GDM1 (cell line): ENCODE measurements around the gene PEX5L.
"Not testable (repeated sequence)": the region's sequence is repeated elsewhere in the genome, so short reads cannot be mapped to it uniquely, and the experiment has no call there.

Experiments
- DNase-seq: peaks from one replicate; lab custom pipeline; 2025; lab: John Stamatoyannopoulos, UW

PEX5L gene

GRCh38 chr3:180008318-180008717 is 28.4 kb downstream of the PEX5L start:
- DNase-seq, result not testable (repeated sequence)

GRCh38 chr3:180004542-180004941 is 32.2 kb downstream of the PEX5L start:
- no peak for DNase-seq

GRCh38 chr3:180002006-180002405 is 34.7 kb downstream of the PEX5L start:
- DNase-seq, result no peak

DNA sequence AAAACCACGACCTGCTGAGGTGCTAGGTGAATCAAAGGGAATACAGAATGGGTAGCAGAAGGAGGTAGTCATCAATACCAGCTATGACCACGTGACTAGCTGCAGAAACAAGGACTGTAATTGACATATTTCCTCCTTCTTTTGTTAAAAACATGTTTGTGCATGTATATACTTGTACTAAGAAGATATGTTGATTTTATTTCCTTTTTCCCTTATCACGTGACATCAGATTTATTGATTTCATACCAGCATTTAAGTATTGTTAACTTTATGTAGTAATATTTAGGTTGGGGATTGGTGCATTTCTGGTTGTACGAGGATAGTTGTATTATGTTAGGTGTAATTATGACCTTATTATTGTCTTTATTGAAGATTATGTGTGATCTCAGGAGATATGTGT is 36.2 kb downstream of the PEX5L start:
- DNase-seq, result no peak

GRCh38 chr3:179995406-179995805 is 41.3 kb downstream of the PEX5L start:
- DNase-seq, result no peak

- no peak for DNase-seq
These were observed 44.9 kb downstream of the PEX5L start for GRCh38 chr3:179991883-179992282.

DNA sequence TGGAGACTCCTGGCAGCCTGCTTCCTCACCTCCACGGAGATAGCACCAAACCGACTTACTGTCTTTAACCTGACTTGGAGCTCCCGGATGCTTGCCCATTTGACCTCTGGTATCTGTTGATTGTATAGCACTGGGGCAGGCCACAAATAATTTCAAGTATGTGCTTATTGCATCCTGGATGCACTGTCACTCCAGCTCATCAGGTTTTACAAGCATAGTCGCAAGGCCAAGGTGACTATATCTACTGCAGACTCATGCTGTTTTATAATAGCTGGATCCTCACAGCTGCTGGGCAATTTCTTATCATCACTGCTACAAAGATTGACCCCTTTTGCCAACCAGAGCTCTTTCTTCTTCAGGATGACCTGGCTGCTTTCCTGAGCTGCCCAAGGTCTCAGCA is 45.6 kb downstream of the PEX5L start:
- no peak for DNase-seq

GRCh38 chr3:179981646-179982045 is 55.1 kb downstream of the PEX5L start:
- DNase-seq, result no peak

DNA sequence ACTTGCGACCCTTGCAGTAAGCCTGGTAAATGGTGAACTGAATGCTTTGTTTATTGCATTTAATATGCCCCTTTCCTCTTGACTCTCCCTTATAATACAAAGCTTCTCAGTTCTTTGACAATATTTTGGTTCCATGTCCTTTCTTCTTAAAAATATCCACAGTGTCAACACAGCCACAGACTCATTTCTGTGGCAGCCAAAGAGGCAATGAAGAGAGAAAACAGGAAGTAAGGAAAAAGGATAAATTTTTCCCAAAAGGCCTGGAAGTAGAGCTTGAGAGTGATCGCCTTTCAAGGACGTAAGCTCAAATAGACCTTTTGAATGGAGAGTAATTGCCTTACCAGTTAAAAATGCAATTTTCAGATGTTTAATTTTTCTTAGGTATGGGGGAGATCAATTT is 59.4 kb downstream of the PEX5L start:
- no peak for DNase-seq

DNA sequence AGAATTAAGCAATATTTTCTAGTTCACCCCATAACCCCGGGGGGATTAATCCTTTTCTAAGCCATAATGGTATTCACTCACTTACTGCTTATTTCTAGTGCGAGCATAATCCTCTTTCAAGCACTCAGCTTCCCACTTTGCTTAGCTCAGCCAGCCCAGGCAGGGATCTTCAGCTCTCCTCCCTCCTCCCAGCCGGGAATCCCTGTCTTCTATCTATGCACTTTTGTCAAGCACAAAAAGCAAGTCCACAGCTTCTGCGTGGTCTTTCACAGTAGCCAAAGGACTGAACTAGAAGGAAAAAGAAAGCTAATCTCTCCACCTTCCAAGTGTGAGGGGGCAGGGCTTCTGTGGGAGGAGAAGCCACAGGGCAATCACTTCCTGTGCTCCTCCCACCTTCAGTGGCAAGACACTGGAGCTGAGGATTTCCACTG is 62.8 kb downstream of the PEX5L start:
- DNase-seq, result no peak

GRCh38 chr3:179972881-179973423 is 63.8 kb downstream of the PEX5L start:
- DNase-seq, result no peak

GRCh38 chr3:179971280-179971679 is 65.5 kb downstream of the PEX5L start:
- no peak for DNase-seq

DNA sequence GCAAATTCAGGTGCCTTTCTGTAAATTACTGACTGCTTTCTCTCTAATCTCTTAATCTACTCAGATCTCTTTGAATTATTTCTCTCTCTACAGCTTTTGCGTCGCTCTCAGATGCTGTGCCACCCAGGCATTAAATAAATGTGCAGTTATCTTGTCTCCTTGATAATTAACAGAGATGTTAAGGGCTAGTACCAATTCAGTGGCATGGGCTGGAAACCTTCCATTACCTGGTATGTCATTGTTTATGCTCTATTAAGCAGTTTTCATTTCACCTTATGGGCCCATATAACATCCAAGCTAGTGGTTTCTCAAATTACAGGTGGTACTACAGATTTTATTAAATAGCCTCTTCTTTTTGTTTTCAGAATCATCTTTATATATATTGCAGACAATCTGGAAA is 66.0 kb downstream of the PEX5L start:
- DNase-seq, result no peak

GRCh38 chr3:179969525-179969924 is 67.2 kb downstream of the PEX5L start:
- DNase-seq, result no peak

GRCh38 chr3:179967622-179968021 is 69.1 kb downstream of the PEX5L start:
- no peak for DNase-seq

DNA sequence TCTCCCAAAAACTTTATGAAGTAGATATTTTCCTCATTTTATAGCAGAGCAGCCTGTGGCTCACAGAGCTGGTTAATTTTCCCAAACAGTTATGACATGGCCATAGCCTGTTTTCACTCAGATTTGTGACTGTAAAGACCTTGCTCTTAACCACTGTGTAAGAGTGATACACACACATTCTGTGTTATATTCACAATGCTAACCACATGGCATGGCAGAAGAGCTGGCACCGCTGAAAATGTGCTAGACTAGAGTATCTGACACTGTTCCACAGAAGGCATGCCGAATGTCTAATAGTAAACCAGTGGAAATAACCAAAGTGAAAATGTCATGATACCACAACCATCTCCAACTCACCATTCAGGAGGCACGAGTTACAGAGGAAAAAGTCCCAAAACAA is 71.8 kb downstream of the PEX5L start:
- DNase-seq, result no peak

GRCh38 chr3:179962629-179963387 is 73.9 kb downstream of the PEX5L start:
- no peak for DNase-seq

DNA sequence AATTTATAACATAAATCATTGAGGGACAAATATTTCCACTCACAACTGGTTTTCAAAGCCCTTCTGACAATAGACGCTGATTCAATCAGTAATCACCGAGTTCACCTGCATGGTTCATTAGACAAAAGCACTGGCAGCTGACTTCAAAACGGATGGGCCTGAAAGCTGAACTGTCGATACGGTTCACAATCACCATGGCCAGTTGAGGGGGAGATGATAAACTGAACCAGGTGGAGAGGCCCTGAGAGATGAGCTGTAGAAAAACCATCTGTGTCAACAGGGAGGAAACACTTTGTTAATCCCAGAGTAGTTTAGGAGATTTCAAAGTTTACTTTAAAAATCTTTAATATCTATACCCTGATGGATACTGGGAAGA is 75.0 kb downstream of the PEX5L start:
- DNase-seq, result no peak

DNA sequence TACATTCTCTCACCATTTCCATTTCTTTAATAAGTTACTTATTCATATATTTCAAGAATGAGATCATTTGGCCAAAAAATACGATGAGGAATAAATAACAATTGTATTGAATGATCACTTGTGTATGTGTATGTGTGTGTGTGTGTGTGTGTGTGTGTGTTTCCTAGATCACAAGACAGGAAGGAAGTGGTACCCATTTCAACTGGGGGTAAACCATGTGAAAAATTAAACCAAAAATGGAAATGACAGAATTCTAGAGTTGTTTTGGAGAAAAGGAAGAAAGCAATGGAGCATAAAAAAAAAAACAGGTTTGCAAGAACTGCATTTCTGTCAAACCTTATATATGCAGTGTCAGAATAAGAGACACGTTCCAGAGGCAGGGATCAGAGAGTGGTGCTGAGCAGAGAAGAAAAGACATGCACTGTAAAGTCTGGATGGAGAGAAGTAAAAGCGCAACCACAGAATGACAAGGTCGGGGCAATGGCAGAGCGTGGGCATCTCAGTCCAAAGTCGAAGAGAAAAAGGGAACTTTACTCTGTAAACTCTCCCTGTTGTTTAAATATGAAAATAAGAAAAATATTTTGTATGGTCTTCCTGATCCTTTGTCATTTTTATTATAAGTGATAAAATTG is 75.5 kb downstream of the PEX5L start:
- DNase-seq, result no peak

- no peak for DNase-seq
These were observed 78.0 kb downstream of the PEX5L start for GRCh38 chr3:179958759-179959158.

DNA sequence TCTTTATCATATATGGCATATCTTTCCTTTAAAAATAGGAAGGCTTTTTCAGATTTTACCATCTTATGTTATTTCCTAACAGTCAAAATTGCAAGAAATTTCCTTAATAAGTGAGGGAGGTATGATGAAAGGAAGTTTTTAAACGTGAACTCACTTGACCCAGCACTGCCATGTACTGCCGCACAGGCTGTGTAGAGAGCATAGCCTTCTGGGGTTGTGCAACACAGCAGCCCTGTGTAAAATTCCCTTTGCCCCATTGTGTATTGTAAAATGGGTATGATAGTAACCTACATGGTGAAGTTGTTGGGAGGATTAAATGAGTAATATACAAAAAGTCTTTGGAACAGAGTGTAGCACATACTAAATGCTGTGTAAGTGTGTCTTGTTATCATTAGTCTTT is 78.6 kb downstream of the PEX5L start:
- no peak for DNase-seq

- no peak for DNase-seq
These were observed 79.4 kb downstream of the PEX5L start for GRCh38 chr3:179957264-179957845.

DNA sequence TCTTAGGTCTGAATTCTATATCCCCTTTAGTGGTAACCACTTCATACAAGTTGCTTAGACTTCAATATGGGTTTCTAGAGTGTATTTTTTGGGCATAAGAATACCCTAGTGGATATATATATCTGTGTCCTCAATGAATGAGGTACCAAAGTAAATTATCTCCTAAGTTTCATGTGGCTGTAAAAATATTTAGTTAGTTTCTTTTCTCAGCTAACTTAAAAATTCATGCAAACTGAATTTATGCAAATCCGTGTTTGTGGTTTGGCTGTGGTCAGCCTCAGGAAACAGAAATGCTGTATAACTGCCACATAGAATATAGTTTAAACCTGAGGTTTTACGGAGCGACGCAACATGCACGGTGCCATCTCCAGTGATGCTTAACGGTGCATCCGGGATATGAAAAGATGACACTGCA is 80.3 kb downstream of the PEX5L start:
- no peak for DNase-seq
